ENCODE data around the gene RBCK1.
"Not testable (repeated sequence)": the region's sequence is repeated elsewhere in the genome, so short reads cannot be mapped to it uniquely, and the experiment has no call there.

RBCK1 gene

DNA sequence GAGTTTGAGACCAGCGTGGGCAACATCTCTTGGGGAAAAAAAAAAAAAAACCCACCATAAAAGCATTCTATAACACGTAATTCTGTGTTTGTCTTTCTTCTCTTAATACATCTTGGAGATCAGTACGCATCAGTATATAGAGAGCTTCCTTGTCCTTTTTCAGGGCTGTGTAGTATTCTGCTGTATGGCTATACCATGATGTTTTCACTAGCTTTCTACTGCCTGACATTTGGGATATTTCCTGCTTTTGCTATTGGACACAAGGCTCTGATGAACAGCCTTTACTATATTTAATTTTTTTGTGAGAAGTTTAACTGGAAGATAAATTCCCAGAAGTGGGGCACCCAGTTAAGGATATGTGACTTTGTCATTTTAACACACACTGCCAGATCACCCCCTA is 20.6 kb upstream of the RBCK1 start:
- Histone ChIP-seq H3K36me3 (ENCODE audit: control insufficient read depth, insufficient read depth, low read length) (no peaks in the 10 kb centered on the region), H3K4me3 (ENCODE audit: low read depth, low read length) (no peak overlapping the region), H3K4me1 (no peaks in the 10 kb centered on the region), H3K27ac (no peak overlapping the region), H3K79me2 (no peaks in the 10 kb centered on the region), H3K4me2 (ENCODE audit: low read length) (no peak overlapping the region), H3K9me3 (ENCODE audit: control insufficient read depth, low read length) (no peaks in the 10 kb centered on the region), H3K27me3 (ENCODE audit: control insufficient read depth, insufficient read depth, low read length) (no peaks in the 10 kb centered on the region), H3K9ac (no peak overlapping the region), H2AFZ (no peak overlapping the region)
- no peak for TF ChIP-seq CTCF (IDR thresholded peaks at IDR 0.05)

- no peak overlapping the region for H3K4me2 ChIP-seq (ENCODE audit: low read length)
- H3K36me3 ChIP-seq (ENCODE audit: control insufficient read depth, insufficient read depth, low read length) = no peaks in the 10 kb centered on the region
- H3K9ac ChIP-seq = no peak overlapping the region
- no peaks in the 10 kb centered on the region for H3K79me2 ChIP-seq
- TF ChIP-seq CTCF (IDR thresholded peaks at IDR 0.05) = no peak
- H3K9me3 ChIP-seq (ENCODE audit: control insufficient read depth, low read length) = no peaks in the 10 kb centered on the region
- H3K4me1 ChIP-seq = no peaks in the 10 kb centered on the region
- H3K27ac ChIP-seq = no peak overlapping the region
- H2AFZ ChIP-seq = no peak overlapping the region
- H3K27me3 ChIP-seq (ENCODE audit: control insufficient read depth, insufficient read depth, low read length) = no peaks in the 10 kb centered on the region
- no peak overlapping the region for H3K4me3 ChIP-seq (ENCODE audit: low read depth, low read length)
Observed at GRCh38 chr20:388034-388994, 19.8 kb upstream of the RBCK1 start.

DNA sequence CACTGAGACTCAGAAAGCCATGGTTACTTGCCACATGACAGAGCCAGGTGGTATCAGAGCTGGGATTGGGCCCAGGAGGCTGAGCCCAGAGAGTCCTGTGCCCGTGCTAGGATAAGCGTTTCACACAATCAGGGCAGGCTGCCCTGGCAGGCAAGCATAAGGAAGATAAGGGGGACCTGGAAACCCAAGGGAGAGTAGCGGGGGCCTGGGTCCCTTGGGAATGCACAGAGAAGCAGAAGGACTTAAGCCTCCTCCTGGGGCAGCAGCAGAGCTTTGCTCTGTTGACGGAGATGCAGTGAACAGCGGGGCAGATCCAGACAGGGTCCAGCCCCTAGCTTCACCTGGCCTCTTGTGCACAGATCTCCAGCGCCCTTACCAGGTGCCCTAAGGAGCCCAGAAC is 18.9 kb upstream of the RBCK1 start:
- Histone ChIP-seq H3K9ac (no peak overlapping the region), H3K4me1 (no peaks in the 10 kb centered on the region), H3K36me3 (ENCODE audit: control insufficient read depth, insufficient read depth, low read length) (no peaks in the 10 kb centered on the region), H3K4me2 (ENCODE audit: low read length) (no peak overlapping the region), H3K27me3 (ENCODE audit: control insufficient read depth, insufficient read depth, low read length) (no peaks in the 10 kb centered on the region), H3K79me2 (no peaks in the 10 kb centered on the region), H3K4me3 (ENCODE audit: low read depth, low read length) (no peak overlapping the region), H3K9me3 (ENCODE audit: control insufficient read depth, low read length) (no peaks in the 10 kb centered on the region), H2AFZ (no peak overlapping the region), H3K27ac (no peak overlapping the region)
- TF ChIP-seq CTCF (IDR thresholded peaks at IDR 0.05) = no peak

- H3K79me2 ChIP-seq = no peaks in the 10 kb centered on the region
- H3K9me3 ChIP-seq (ENCODE audit: control insufficient read depth, low read length) = no peaks in the 10 kb centered on the region
- no peaks in the 10 kb centered on the region for H3K36me3 ChIP-seq (ENCODE audit: control insufficient read depth, insufficient read depth, low read length)
- H3K4me1 ChIP-seq = no peaks in the 10 kb centered on the region
- H2AFZ ChIP-seq = no peak overlapping the region
- no peak for TF ChIP-seq CTCF (IDR thresholded peaks at IDR 0.05)
- H3K4me2 ChIP-seq (ENCODE audit: low read length) = no peak overlapping the region
- H3K4me3 ChIP-seq (ENCODE audit: low read depth, low read length) = no peak overlapping the region
- no peak overlapping the region for H3K27ac ChIP-seq
- no peak overlapping the region for H3K9ac ChIP-seq
- H3K27me3 ChIP-seq (ENCODE audit: control insufficient read depth, insufficient read depth, low read length) = no peaks in the 10 kb centered on the region
Observed at GRCh38 chr20:391041-391711, 16.9 kb upstream of the RBCK1 start.

DNA sequence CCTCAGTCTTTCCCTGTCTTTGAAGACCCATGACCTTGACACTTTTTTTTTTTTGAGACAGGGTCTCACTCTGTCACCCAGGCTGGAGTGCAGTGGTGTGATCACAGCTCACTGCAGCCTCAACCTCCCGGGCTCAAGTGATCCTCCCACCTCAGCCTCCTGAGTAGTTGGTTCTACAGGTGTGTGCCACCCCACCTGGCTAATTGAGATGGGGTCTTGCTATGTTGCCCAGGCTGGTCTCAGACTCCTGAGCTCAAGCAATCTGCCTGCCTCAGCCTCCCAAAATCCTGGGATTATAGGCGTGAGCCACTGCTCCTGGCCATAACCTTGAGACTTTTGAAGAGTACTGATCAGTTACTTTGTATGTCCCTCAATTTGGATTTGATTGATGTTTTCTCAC is 14.8 kb upstream of the RBCK1 start:
- not testable (repeated sequence) for H3K36me3 ChIP-seq (ENCODE audit: control insufficient read depth, insufficient read depth, low read length); H3K27me3 ChIP-seq (ENCODE audit: control insufficient read depth, insufficient read depth, low read length); H3K4me3 ChIP-seq (ENCODE audit: low read depth, low read length); H3K9ac ChIP-seq; H3K4me2 ChIP-seq (ENCODE audit: low read length); H3K9me3 ChIP-seq (ENCODE audit: control insufficient read depth, low read length); H3K4me1 ChIP-seq; H3K27ac ChIP-seq; H2AFZ ChIP-seq; H3K79me2 ChIP-seq

Data from parathyroid adenoma (tissue), 2 donors.